GM19035 (cell line): ENCODE data around the gene DNAJA1.
"Not testable (repeated sequence)": the region's sequence is repeated elsewhere in the genome, so short reads cannot be mapped to it uniquely, and the experiment has no call there.

Experiments
- ATAC-seq: cut with Tn5 transposase; IDR thresholded peaks from one replicate; pipeline ENCODE4 v1.9.1; 2021; ENCODE audit not compliant: unreplicated experiment

The DNAJA1 gene

DNA sequence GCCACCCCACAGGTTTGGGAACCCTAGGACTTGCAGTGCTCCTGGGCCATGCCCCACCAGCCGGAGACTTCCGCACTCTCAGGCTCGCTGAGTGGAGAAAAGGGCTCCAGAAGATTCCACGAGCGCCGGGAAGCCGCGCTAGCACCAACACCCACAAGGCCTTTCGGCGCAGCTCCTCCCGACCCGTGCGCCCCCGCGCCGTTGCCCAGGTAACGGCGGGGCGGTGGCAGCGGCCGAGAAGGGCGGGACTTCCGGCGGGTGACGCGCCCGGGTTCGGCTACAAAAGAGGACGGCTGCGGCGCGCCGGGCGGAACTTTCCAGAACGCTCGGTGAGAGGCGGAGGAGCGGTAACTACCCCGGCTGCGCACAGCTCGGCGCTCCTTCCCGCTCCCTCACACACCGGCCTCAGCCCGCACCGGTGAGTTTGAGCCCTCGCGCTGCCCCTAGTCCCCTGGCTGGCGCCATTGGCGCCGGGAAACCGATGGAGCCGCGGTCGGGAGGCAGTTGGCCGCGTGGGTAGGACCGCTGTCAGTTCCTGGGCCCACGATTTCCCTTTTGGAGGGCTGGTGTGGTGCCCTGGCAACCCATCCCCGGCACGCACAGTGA lies at the start of gene DNAJA1:
Gene DNAJA1, plus strand, starts transcription at position 308 of the 606 bp plus-strand sequence. CDS start 1,212 bp downstream, outside the sequence.
- ATAC-seq: peak; percentile 88

DNA sequence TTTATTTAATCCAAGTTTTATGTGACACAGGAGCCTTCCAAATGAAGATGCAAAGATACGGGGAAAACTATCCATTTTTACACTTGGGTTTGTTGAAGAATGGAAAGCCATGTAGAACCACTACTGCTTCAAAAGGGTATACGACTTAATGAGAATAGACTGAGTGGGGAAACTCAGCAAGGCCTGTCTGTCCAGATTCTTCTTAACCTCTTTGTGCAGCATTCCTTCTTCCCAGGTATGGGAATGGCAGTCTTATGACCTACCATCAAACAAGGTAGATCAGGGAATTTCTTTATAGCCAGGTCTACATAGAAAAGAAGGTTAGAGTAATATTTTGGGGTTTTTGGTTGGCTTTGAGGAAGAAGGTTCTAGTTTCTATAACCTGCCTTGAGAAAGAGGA lies 47.0 kb upstream of the DNAJA1 start:
- no peak for ATAC-seq

DNA sequence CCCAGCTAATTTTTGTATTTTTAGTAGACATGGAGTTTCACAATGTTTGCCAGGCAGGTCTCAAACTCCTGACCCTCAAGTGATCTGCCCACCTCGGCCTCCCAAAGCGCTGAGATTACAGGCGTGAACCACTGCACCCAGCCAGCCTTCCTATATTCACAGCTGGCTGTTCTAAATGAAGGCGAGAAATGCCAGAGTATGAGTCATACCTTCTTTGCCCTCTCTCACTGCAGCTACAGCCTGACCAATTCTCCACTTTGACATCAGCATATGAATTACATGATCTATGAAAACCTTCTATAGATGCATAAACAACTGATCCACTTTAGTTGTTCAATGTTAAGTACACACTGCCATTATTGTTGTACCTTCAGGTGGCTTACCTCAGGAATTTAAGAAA lies 38.1 kb upstream of the DNAJA1 start:
- no peak for ATAC-seq

DNA sequence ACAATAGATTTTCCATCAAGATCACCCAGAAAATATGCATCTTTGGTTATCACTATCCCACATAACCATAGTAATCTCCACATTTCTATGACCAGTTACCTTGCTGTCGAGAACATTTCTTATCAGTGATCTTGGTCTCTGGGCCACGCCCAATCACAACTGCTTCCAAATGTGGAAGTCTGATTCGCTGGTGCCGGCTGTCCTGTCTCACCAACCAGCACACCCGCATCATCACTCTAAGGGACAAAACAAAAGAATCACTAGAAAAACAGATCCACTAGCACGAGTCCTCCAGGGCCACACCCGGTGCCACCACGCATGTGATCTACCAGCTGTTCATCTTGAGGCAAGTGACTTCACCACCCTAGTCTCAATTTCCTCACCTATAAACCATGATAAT lies 35.4 kb upstream of the DNAJA1 start:
- no peak for ATAC-seq

DNA sequence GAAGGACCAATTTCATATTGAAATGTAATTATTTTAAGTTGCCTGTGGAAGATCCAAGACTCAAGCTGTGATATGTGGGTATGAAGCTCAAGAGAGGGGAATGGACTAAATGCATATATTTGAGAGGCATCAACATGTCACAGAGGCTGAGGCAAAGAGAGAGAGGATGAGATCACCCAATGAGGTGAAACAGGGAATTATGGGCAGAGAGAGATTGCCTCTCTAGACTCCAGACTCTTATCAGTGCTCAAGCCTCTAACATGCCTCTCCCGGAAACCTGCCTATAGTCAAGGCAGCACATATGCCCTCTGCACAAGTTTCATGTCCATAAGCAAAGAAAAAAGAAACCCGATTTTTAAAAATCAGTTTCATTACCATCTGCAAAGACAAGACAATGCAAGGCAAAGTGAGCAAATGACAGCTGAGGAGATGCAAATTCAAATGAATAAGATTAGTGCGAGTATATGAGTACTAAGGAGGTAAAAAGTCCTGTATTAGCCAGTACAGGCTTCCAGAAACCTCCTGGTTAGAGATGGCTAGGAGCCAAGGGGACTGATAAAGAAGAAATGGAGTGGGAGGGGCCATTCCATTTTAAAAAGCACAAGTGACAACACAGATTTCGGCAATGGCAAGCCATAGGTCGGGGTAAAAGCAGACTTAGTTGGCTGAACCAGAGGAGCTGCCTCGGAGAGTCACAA lies 33.0 kb upstream of the DNAJA1 start:
- no peak for ATAC-seq

DNA sequence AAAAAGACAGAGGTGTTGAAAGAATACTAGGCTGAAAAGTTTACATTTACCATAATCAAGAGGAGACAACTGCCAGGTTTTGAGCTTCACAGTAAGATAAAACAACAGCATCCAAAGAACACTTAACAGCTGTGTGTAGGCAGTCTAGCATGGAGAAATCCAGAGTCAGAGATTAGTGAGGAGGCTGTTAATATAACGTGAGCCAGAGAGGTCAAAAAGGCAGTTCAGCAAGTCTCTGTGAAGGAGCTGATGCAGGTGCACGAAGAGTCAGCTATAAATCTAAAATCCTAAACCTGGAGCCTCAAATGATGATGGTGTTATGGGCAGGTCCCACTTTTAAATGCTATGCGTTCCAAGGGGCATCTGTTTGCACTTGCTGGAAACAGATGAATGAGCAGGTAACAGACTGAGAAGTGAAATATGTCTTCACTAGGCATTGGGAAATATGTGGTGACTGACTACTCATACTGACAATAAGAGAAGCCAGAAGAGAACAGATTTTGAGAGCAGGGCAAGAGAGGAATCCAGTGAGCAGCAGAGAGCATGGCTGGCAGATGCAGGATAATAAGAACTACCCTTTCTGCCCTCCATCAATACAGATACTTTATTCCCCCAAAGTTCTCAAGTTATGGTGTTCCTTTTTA lies 32.4 kb upstream of the DNAJA1 start:
- ATAC-seq: no peak

DNA sequence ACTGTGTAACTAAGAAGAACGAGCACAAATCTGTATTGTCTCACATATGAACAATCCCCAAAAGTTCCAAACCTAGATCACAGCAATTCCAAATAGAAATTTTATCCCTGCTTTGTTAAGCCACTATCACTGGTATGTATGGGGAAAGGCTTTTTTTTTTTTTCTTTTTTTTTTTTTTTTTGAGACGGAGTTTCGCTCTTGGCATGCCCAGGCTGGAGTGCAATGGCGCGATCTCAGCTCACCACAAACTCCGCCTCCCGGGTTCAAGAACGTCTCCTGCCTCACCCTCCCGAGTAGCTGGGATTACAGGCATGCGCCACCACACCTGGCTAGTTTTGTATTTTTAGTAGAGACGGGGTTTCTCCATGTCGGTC lies 24.4 kb upstream of the DNAJA1 start:
- ATAC-seq: not testable (repeated sequence)

DNA sequence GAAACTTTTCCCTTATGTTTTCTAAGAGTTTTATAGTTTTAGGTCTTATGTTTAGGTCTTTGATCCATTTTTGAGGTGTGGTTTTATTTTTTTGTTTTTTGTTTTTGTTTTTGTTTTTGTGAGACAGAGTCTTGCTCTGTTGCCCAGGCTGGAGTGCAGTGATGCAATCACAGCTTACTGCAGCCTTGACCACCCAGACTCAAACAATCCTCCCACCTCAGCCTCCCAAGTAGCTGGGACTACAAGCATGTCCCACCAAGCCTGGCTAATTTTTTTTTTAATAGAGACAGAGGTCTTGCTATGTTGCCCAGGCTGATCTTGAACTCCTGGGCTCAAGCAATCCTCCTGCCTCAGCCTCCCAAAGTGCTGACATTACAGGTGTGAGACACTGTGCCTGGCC lies 19.7 kb upstream of the DNAJA1 start:
- not testable (repeated sequence) for ATAC-seq

DNA sequence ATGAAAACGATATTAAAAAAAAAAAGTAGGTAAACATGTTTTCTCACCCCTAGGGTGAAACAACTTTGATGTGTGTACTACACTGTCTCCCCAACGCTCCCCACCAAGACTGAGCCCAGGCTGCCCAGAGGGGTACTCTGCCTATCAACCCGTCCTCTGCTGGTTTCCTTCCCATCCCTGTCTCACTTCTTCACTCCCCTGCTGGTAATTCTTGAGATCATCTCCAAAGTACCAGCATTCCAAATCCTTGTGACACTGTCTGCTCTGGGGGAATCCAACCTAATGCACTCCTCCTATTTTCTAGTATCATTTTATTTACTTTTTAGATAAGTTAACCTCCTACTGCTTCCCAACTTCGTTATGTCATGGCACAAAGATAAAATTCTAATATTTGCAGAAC lies 17.3 kb upstream of the DNAJA1 start:
- ATAC-seq: no peak

DNA sequence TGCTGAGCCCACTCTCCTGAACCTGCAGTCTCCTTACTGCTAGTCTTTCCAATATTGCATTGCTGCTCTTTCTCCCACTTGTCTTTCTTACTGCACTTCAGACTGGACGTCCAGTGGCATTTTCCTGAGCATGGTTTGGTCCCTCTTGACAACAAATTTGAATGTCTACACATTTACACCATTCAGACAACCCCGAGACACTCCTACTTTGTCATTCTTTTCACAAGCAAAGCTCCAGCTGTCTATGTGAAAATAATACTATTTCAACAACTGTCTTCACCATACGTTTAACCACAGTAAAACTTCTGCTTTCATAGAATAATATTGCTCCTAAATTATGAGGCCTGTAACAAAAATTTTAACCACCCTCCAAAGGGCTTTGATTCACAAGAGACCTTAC lies 13.2 kb upstream of the DNAJA1 start:
- ATAC-seq: no peak

DNA sequence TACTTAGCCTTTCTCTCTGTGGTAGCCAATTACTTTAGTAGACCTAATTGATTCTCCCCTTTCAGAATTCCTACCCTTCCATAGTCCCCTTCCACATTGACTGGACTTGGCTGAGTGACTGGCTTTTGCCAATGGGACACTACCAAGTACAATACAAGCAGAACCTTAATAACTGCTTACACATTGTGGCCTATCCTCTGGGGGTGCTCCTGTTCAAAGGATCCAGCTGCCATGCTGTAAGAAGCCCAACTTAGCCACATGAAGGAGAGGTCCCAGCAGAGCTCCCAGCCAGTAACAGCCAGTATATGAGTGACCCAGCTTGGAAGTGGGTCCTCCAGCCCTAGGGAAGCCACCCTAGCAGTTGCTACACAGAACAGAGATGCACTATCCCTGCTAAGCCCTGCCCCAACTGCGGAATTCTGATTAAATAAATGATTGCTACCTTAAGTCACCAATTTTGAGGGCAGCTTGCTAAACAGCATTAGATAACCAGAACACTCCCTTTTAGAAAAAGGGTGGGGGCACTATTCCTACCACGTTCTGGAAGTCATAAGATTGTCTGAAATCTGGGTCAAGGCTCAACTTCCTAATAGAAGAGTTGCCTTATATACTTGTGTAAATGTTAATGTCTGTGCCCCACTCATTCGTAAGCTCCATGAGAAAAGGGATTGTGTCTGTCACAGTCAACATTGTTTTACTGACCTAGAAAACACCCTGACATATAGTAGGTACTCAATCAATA lies 12.6 kb upstream of the DNAJA1 start:
- no peak for ATAC-seq

DNA sequence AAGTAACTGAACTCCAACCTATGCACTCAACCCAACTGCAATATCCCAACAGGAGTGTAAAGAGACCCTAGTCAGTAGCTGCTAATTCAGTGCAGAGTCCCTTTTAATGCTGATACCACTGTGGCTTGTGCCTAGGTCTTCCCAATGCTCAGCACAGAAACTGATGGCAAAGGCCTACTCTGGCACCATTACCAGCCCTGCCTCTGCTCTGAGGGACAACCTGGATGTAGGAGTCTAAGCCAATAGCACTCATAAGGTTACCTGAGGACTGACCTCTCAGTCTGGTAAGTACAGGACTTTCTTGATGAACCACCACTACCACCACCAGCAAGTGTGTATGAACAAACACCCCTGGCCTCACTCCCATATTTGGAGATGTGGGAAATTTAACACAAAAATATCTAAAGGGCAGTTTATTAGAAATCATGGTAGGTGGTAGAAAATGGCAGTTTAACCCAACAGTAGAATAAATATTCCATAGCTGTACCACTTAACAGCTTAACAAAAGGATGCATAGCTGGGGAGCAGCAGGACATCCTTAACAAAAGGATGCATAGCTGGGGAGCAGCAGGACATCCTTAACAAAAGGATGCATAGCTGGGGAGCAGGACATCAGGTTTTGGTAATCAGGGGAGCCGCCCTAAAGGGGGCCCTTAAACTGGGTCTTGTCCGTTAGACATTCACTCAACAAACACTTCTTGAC lies 11.0 kb upstream of the DNAJA1 start:
- ATAC-seq: no peak

DNA sequence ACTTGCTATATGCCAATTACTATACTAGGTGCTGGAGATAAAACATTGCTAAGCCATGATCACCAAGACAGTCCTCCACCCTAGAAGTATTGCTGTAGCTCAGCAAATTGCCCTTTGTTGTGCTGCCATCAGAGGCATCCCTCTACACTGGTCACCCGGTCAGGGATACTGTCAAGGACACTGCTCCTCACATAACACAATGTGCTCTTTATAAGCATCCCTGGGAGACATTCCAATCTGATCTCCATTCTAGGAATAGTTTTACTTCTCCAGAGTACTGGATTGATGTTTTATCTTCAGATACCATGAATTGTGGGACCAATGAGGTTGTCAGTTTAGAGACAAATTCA lies 10.4 kb upstream of the DNAJA1 start:
- no peak for ATAC-seq

DNA sequence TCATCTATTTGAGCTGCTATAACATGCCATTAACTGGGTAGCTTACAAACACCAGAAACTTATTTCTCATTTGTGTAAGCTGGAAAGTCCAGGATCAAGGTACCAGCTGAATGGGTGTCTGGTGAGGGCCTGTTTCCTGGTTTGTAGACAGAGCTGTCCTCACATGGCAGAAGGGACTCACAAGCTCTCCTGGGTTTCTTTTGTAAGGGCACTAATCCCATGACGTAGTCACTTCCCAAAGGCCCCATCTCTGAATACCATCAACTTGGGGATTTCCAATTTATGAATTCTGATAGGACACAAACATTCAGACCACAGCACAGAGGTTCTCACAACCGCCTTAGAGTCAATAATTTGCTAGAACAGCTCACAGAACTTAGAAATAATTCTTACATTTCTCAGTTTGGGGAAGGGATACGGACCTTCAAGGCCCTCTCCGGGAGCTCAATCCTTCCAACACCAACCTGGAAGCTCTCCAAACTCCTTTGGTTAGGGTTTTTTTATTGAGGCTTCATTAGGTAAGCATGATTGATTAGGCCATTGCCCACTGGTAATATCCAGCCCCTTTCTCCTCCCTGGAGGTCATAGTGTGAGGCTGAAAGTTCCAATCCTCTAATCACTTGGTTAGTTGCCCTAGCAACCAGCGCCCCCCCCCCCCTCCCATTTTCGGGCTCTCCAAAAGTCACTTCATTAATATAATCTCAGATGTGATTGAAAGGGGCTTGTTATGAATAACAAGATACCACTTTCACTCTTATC lies 7.6 kb upstream of the DNAJA1 start:
- ATAC-seq: peak; percentile 52

DNA sequence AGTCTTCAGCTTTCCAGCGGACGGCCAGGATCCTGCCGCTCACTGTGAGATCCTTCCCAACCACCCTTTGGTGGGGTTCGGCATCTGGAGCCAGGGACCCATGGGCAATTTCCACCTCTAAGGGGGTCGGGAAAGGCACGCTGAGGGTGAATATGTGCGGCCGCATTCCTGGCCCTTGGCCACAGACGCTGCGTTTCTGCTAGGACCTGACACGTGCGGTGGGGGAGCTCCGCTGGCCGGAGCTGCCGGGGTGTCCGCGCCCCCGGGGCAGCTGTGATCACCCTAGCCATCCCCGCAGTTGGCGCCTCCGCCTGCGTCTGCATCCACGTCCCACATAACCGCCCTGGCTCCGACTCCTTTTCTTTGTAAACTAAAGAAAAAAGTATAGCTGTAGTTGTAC lies 5.3 kb upstream of the DNAJA1 start:
- no peak for ATAC-seq

DNA sequence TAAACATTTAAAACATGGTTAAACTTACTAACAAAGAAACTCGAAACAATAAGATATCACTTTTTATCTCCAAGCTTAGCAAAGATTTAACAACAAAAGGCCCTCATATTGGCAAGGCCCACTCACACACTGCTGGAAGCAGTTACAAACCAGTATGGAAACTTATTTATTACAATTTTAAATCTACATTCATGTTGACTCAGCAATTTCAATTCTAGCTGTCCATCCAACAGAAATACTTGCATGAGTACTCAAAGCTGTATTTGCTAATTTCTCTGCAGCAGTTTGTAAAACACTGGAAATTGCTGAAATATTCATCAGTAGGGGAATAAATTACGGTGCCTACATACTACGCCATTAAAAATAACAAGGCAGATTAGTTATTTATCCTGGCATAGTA lies 2.8 kb upstream of the DNAJA1 start:
- no peak for ATAC-seq

DNA sequence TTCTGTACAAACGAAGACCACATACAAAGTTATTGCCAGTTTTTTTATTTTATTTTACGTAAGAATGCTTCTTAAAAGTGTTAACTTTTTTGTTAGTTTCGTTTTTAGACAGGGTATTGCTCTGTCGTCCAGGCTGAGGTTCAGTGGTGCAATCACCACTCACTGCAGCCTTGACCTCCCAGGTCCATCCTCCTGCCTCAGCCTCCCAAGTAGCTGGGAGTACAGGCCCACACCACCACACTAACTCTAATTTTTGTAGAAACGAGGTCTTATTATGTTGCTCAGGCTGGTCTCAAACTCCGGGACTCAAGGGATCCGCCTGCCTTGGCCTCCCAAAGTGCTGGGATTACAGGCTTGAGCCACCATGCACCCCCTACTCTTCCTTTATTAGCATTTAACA lies 2.3 kb upstream of the DNAJA1 start:
- no peak for ATAC-seq

DNA sequence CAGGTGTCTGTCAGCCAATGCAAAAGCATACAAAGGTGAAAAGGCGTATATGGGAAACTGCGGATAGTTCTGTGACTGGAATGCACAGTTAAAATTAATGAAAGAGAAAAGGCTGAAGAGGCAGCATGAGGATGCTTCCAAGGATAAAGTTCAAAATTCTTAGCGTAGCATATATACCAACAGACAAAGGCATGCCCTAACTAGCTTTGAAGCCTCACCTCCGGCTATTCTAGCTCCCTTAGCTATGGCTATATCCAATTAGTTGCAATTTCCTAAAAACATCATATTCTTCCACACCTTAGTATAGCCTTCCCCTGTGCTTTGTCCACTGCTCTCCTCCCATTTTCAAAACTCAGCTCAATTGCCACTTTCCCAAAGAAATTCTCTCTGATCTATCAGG lies 1.4 kb upstream of the DNAJA1 start:
- ATAC-seq: no peak

DNA sequence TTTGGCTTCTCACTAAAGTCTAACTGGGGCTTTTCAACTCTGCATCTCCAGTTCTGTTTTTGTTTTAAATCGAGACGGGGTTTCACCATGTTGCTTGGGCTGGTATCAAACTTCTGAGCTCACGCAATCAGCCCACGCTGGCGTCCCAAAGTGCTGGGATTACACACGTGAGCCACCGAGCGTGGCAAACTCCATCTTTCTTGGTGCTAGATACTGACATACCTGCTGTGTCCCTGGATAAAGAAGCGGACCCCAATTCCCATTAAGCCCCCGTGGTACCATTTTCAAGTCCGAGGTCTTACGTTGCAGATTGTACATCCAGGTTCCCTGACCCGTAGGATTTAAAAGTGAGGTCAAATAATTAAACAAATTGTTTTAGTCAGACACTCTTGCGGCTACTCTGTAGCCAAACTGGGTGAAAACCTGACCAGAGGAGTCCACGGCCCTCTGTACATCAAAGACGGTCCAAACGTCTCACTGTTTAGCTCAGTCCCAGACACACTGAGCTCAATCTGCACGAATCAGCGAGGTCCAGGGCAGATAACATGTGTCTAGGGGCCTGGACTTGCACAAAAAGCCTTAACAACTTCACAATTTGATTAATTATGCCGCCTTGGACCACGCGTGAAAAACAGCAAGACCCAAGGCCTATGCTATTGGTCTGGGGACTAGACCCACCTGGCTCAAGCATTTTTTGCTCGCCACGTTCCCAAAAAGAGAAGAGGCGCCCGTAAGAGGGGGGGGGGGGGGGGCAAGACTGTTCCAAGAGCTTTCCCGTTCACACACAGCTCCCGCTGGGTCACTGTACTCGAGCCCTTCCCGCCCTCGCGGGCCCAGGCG lies 727 bp upstream of the DNAJA1 start:
- ATAC-seq: no peak
